H1 (cell line): ENCODE results near the gene SV2C. TPM values are rescaled to one million over a fixed set of nuclear protein-coding genes. Genes with fewer than 3 reads are reported as not detected.

Experiments used
- BACH1 ChIP-seq: IDR thresholded peaks from 2 replicates; pipeline ENCODE4 v1.6.1; 2012; ENCODE audit warnings: low read length, improper control_type of control experiment
- EGR1 ChIP-seq: IDR thresholded peaks from 2 replicates; pipeline ENCODE4 v1.6.1; 2011; ENCODE audit warnings: low read depth, low read length, borderline replicate concordance
- EZH2 ChIP-seq: fragments of 200-600 bp; sonication (generic); IDR thresholded peaks from 2 replicates; pipeline ENCODE4 v1.7.1; 2012; ENCODE audit warnings: low read depth, mild to moderate bottlenecking, moderate library complexity, low read length, inconsistent platforms; ENCODE audit not compliant: severe bottlenecking
- KDM4A ChIP-seq: IDR thresholded peaks from one replicate; pipeline ENCODE4 v1.7.1; 2012; ENCODE audit warnings: low read depth, mild to moderate bottlenecking, moderate library complexity, low read length, inconsistent platforms; ENCODE audit not compliant: severe bottlenecking
- MAX ChIP-seq: IDR thresholded peaks from 2 replicates; pipeline ENCODE4 v1.6.1; 2012; ENCODE audit warnings: inconsistent platforms
- NANOG ChIP-seq: IDR thresholded peaks from 2 replicates; pipeline ENCODE4 v1.6.1; 2011; ENCODE audit warnings: low read length, low read depth, mild to moderate bottlenecking, inconsistent platforms; ENCODE audit not compliant: insufficient read depth, poor library complexity, severe bottlenecking
- RXRA ChIP-seq: IDR thresholded peaks from 2 replicates; pipeline ENCODE4 v1.6.1; 2011; ENCODE audit warnings: low read depth, mild to moderate bottlenecking, low read length, moderate library complexity; ENCODE audit not compliant: insufficient read depth
- SP4 ChIP-seq: IDR thresholded peaks from 2 replicates; pipeline ENCODE4 v1.6.1; 2012; ENCODE audit warnings: low read length, inconsistent platforms
- polyA plus RNA-seq, 7 experiments: library from polyadenylated mRNA; depleted of rRNA in 3 of 7; stranded (reverse) in 5 of 7; unstranded in 2 of 7; fragments of >200 nt in 5 of 7; fragments of 200-250 nt in 2 of 7; gene quantifications; 1 replicate in 5 of 7; 2 replicates in 1 of 7; 4 replicates in 1 of 7; pipeline versions ENCODE4 v1.2.1 to v1.2.3, GENCODE V29; 2011 to 2013; ENCODE audit warnings: missing spikeins in 2 of 7, mixed read lengths in 2 of 7
- total RNA-seq: library from RNA; stranded (reverse); fragmentation: NEBNext Ultra II Directional; extraction: Animal tissue kit (Norgen Biotek cat#: 25700); gene quantifications from 2 replicates; pipeline ENCODE4 v1.2.1, GENCODE V29; 2021
- TF ChIP-seq, protein P1 (sequence below): fragments of 300-600 bp; sonication (generic); IDR thresholded peaks from 2 replicates; pipeline ENCODE4 v1.7.1; 2012; ENCODE audit warnings: low read length, moderate library complexity, mild to moderate bottlenecking, inconsistent platforms; ENCODE audit not compliant: insufficient replicate concordance

Gene SV2C
- total and polyA plus RNA-seq, 2 of the 8 experiments (the other 6 are each of a cell fraction or from before 2014, with no cell fraction given), result 0.08 to 0.24 TPM

- TF ChIP-seq, protein P1, sequence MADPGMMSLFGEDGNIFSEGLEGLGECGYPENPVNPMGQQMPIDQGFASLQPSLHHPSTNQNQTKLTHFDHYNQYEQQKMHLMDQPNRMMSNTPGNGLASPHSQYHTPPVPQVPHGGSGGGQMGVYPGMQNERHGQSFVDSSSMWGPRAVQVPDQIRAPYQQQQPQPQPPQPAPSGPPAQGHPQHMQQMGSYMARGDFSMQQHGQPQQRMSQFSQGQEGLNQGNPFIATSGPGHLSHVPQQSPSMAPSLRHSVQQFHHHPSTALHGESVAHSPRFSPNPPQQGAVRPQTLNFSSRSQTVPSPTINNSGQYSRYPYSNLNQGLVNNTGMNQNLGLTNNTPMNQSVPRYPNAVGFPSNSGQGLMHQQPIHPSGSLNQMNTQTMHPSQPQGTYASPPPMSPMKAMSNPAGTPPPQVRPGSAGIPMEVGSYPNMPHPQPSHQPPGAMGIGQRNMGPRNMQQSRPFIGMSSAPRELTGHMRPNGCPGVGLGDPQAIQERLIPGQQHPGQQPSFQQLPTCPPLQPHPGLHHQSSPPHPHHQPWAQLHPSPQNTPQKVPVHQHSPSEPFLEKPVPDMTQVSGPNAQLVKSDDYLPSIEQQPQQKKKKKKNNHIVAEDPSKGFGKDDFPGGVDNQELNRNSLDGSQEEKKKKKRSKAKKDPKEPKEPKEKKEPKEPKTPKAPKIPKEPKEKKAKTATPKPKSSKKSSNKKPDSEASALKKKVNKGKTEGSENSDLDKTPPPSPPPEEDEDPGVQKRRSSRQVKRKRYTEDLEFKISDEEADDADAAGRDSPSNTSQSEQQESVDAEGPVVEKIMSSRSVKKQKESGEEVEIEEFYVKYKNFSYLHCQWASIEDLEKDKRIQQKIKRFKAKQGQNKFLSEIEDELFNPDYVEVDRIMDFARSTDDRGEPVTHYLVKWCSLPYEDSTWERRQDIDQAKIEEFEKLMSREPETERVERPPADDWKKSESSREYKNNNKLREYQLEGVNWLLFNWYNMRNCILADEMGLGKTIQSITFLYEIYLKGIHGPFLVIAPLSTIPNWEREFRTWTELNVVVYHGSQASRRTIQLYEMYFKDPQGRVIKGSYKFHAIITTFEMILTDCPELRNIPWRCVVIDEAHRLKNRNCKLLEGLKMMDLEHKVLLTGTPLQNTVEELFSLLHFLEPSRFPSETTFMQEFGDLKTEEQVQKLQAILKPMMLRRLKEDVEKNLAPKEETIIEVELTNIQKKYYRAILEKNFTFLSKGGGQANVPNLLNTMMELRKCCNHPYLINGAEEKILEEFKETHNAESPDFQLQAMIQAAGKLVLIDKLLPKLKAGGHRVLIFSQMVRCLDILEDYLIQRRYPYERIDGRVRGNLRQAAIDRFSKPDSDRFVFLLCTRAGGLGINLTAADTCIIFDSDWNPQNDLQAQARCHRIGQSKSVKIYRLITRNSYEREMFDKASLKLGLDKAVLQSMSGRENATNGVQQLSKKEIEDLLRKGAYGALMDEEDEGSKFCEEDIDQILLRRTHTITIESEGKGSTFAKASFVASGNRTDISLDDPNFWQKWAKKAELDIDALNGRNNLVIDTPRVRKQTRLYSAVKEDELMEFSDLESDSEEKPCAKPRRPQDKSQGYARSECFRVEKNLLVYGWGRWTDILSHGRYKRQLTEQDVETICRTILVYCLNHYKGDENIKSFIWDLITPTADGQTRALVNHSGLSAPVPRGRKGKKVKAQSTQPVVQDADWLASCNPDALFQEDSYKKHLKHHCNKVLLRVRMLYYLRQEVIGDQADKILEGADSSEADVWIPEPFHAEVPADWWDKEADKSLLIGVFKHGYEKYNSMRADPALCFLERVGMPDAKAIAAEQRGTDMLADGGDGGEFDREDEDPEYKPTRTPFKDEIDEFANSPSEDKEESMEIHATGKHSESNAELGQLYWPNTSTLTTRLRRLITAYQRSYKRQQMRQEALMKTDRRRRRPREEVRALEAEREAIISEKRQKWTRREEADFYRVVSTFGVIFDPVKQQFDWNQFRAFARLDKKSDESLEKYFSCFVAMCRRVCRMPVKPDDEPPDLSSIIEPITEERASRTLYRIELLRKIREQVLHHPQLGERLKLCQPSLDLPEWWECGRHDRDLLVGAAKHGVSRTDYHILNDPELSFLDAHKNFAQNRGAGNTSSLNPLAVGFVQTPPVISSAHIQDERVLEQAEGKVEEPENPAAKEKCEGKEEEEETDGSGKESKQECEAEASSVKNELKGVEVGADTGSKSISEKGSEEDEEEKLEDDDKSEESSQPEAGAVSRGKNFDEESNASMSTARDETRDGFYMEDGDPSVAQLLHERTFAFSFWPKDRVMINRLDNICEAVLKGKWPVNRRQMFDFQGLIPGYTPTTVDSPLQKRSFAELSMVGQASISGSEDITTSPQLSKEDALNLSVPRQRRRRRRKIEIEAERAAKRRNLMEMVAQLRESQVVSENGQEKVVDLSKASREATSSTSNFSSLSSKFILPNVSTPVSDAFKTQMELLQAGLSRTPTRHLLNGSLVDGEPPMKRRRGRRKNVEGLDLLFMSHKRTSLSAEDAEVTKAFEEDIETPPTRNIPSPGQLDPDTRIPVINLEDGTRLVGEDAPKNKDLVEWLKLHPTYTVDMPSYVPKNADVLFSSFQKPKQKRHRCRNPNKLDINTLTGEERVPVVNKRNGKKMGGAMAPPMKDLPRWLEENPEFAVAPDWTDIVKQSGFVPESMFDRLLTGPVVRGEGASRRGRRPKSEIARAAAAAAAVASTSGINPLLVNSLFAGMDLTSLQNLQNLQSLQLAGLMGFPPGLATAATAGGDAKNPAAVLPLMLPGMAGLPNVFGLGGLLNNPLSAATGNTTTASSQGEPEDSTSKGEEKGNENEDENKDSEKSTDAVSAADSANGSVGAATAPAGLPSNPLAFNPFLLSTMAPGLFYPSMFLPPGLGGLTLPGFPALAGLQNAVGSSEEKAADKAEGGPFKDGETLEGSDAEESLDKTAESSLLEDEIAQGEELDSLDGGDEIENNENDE, result no peak
- no peak for TF ChIP-seq BACH1
- peak; percentile 87 for TF ChIP-seq EZH2
- TF ChIP-seq MAX, result no peak; the same call in none of the 2 replicates
- no peak for TF ChIP-seq SP4
- no peak for TF ChIP-seq EGR1
- no peak for TF ChIP-seq RXRA
- peak; percentile 72 for TF ChIP-seq KDM4A
- TF ChIP-seq NANOG, result no peak
Measured at GRCh38 chr5:76083555-76084495, 642 bp downstream of the SV2C start (continued).
